Melanocyte of skin (primary cell): Measurements from ENCODE around the gene COPRS. TPM values are rescaled to one million over a fixed set of nuclear protein-coding genes. Genes with fewer than 3 reads are reported as not detected.

ENCODE experiments used
- total RNA-seq, 2 donors: library from RNA; depleted of rRNA; stranded (reverse); fragments of >200 nt; gene quantifications; 2 replicates each; pipeline ENCODE4 v1.2.3, GENCODE V29; 2012

The COPRS gene, protein sequence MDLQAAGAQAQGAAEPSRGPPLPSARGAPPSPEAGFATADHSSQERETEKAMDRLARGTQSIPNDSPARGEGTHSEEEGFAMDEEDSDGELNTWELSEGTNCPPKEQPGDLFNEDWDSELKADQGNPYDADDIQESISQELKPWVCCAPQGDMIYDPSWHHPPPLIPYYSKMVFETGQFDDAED
- total RNA-seq: 10 to 100 TPM; 71.6 to 95.6 TPM

GRCh38 chr17:31858642-31859486 lies at the start of gene COPRS:
Gene COPRS, minus strand, starts transcription at chr17:31859244. Its CDS starts 45 bp downstream, at chr17:31859199.

Other genes starting within 250 kb of the COPRS start
- 10 to 100 TPM; 27.5 to 40.3 TPM for gene UTP6, start 42.5 kb upstream of the COPRS start, total RNA-seq
- 10 to 100 TPM; 22.0 to 26.0 TPM for gene SUZ12, start 77.8 kb upstream of the COPRS start, total RNA-seq
- gene LRRC37B, start 148.1 kb upstream of the COPRS start, total RNA-seq: 10 to 100 TPM; 12.3 to 12.4 TPM